ENCODE results near the gene HECTD2.

HECTD2 gene

DNA sequence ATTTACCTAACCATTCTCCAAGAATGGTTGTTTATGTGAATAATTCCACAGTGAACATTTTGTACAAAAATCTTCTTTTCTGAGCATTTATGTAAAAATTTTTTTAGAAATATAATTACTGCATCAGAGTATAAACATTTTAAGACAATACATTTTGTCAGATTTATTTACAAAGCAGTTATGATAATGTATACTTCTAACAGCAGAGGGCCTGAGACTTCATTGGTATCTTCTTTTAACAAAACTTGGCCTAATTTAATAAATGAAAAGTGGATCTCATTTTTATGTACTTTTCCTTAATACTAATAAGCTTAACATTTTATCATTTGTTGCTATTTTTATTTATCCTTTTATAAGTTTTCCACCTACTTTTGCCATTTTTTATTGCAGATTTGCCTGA, 69.4 kb downstream of the HECTD2 start:
- DNase-seq (ENCODE audit: low read depth), result no peak
- no peak for TF ChIP-seq CTCF (IDR thresholded peaks at IDR 0.05; ENCODE audit: low read depth, low read length)
- no peak for TF ChIP-seq MAX (IDR thresholded peaks at IDR 0.05; ENCODE audit: low read depth, low read length)
- TF ChIP-seq MYC (IDR thresholded peaks at IDR 0.05; ENCODE audit: low read depth, low read length), result no peak
- no peak for TF ChIP-seq POLR2A (IDR thresholded peaks at IDR 0.05; ENCODE audit: extremely low read depth, insufficient read length)
- H3K4me3 ChIP-seq (ENCODE audit: low read depth, low read length), result no peak overlapping the region

DNA sequence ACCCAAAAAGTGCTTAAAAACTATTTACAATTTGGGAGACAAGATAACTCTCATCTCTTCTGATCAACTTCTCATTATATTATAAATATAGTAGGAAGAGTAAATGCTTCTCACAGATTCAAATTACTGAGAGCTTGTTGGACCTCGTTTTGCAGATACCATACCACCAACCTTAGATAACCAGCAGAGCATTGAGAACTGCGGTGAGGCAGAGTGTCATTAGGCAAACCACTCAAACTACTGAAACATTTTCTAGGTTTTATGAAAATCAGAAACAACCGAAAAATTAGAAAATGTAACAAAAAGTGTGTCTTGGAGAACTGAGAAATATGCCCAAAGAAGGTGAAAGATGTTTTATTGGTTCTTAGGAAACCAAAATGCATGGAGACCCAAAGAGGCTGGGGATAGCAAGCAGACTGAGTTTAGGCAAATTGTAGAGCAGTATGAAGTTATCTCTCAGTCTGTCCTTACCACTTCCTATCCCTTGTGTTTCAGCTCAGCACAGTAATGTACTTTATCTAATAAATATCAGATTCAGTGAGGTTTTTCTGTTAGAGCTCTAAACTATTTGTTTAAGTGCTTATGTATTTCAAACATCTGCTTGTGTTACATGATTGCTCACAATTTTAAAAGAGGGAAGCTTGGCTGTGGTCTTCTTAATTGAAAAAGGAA, 77.9 kb downstream of the HECTD2 start:
- TF ChIP-seq POLR2A (IDR thresholded peaks at IDR 0.05; ENCODE audit: extremely low read depth, insufficient read length) (no peak), MAX (IDR thresholded peaks at IDR 0.05; ENCODE audit: low read depth, low read length) (no peak), MYC (IDR thresholded peaks at IDR 0.05; ENCODE audit: low read depth, low read length) (no peak), CTCF (IDR thresholded peaks at IDR 0.05; ENCODE audit: low read depth, low read length) (no peak)
- no peak overlapping the region for H3K4me3 ChIP-seq (ENCODE audit: low read depth, low read length)
- no peak for DNase-seq (ENCODE audit: low read depth)

GRCh38 chr10:91493313-91493712, 83.2 kb downstream of the HECTD2 start:
- H3K4me3 ChIP-seq (ENCODE audit: low read depth, low read length), result no peak overlapping the region
- TF ChIP-seq MAX (IDR thresholded peaks at IDR 0.05; ENCODE audit: low read depth, low read length), result no peak
- no peak for TF ChIP-seq CTCF (IDR thresholded peaks at IDR 0.05; ENCODE audit: low read depth, low read length)
- no peak for TF ChIP-seq POLR2A (IDR thresholded peaks at IDR 0.05; ENCODE audit: extremely low read depth, insufficient read length)
- TF ChIP-seq MYC (IDR thresholded peaks at IDR 0.05; ENCODE audit: low read depth, low read length), result no peak
- DNase-seq (ENCODE audit: low read depth), result peak; percentile 25

GRCh38 chr10:91495402-91495801, 85.3 kb downstream of the HECTD2 start:
- no peak for TF ChIP-seq CTCF (IDR thresholded peaks at IDR 0.05; ENCODE audit: low read depth, low read length)
- no peak for TF ChIP-seq MAX (IDR thresholded peaks at IDR 0.05; ENCODE audit: low read depth, low read length)
- no peak for TF ChIP-seq MYC (IDR thresholded peaks at IDR 0.05; ENCODE audit: low read depth, low read length)
- no peak for TF ChIP-seq POLR2A (IDR thresholded peaks at IDR 0.05; ENCODE audit: extremely low read depth, insufficient read length)
- no peak overlapping the region for H3K4me3 ChIP-seq (ENCODE audit: low read depth, low read length)
- DNase-seq (ENCODE audit: low read depth), result no peak

- TF ChIP-seq MAX (IDR thresholded peaks at IDR 0.05; ENCODE audit: low read depth, low read length) (no peak), POLR2A (IDR thresholded peaks at IDR 0.05; ENCODE audit: extremely low read depth, insufficient read length) (no peak), MYC (IDR thresholded peaks at IDR 0.05; ENCODE audit: low read depth, low read length) (no peak), CTCF (IDR thresholded peaks at IDR 0.05; ENCODE audit: low read depth, low read length) (no peak)
- no peak overlapping the region for H3K4me3 ChIP-seq (ENCODE audit: low read depth, low read length)
- DNase-seq (ENCODE audit: low read depth), result no peak
Observed at GRCh38 chr10:91496016-91496415, 85.9 kb downstream of the HECTD2 start.
